NK-92 treated with Interleukin-12 subunit alpha and Interleukin-12 subunit beta, amount 100 ng/mL, for 24 hours (cell line): Measurements from ENCODE around the gene CRYGS.
A peak's percentile ranks its signal among the peaks of the same experiment; 100 is the strongest.
"Not testable (repeated sequence)": the region's sequence is repeated elsewhere in the genome, so short reads cannot be mapped to it uniquely, and the experiment has no call there.

Source experiments
- DNase-seq: peaks from one replicate; lab custom pipeline; 2025; lab: John Stamatoyannopoulos, UW

Gene CRYGS

DNA sequence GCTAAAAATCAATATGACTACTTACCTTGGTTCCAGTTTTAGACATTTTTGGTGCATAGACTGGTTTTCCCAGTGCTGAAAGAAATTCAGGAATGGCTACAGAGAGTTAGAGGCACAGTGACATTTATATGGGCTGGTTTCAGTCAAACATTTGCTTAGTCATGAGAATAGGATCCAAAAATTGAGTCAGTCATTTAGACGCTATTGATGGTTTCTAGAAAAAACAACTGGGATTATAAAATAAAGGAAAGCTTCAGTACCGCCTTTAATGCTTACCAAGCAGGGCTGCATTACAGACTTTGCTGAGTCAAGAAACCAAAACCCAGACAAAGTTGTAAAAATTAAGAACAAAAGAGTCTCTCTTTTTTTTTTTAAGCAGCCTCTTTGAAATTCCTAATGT is at the start of gene CRYGS:
TSS of gene CRYGS (minus strand) at position 100 of the 400 bp plus-strand sequence. CDS start at position 46, 54 bp downstream.
- no peak for DNase-seq

DNA sequence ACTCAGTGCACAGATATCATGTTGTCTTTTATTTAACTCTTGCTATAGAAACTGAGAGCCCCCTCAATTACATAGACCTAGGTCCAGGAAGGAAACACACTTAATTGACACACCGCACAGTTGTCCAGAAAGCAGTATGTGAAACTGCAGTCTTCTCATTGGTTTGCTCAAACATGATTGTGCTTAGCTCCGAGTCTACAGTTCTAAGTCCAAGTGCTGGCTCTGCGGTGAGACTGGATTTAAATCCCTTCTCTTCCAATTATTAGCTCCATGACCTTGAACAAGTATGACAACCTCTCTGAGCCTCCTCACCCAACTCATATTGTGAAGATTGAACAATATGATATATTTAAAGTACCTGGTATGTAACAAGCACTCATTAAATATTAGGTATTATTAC is 49.7 kb upstream of the CRYGS start:
- DNase-seq = no peak

GRCh38 chr3:186592682-186593081 is 48.5 kb upstream of the CRYGS start:
- DNase-seq = no peak

- no peak for DNase-seq
Observed at GRCh38 chr3:186590580-186591295, 46.6 kb upstream of the CRYGS start.

- DNase-seq = no peak
Observed at GRCh38 chr3:186589856-186590579, 45.8 kb upstream of the CRYGS start.

GRCh38 chr3:186589121-186589520 is 44.9 kb upstream of the CRYGS start:
- DNase-seq = no peak

GRCh38 chr3:186588632-186589031 is 44.5 kb upstream of the CRYGS start:
- no peak for DNase-seq

GRCh38 chr3:186587183-186587582 is 43.0 kb upstream of the CRYGS start:
- no peak for DNase-seq

GRCh38 chr3:186586245-186586644 is 42.1 kb upstream of the CRYGS start:
- not testable (repeated sequence) for DNase-seq

GRCh38 chr3:186583831-186584230 is 39.7 kb upstream of the CRYGS start:
- DNase-seq = no peak

DNA sequence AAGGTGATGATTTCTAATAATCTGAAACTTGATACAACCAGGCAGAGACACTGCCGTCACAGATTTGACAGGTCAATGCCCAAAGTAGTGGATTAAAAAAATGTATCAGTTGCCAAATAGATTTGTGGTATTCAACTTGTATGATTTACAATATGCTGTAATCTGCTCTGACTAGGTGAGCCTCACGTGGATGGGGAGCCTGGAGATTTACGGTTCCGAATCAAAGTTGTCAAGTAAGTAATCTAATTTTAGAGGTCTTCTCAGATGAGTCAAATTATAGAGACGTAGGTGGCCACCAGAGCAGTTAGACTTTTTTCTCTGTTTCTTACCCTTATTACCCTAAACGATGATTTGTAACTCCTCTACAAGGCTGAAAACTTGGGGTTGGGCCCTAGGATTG is 38.4 kb upstream of the CRYGS start:
- DNase-seq = no peak

DNA sequence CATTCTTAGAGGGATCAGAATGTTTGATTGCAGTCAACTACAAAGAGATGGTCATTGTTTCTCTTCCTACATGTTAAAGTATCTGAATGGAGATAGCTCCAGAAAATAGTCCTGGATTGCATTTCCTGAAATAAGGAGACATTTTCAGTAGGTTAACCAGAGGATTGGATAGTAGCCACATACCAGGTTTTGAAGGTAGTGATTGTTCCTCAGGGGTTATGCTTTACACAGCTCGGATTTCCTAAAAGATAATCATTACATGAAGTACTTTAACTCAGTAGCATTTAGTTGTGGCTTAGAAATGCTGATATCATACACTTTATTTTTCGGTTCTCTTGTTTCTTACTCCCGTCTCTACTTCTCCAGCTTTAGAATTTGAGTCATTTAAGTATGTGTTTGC is 36.6 kb upstream of the CRYGS start:
- no peak for DNase-seq

GRCh38 chr3:186577521-186577920 is 33.3 kb upstream of the CRYGS start:
- DNase-seq = no peak

DNA sequence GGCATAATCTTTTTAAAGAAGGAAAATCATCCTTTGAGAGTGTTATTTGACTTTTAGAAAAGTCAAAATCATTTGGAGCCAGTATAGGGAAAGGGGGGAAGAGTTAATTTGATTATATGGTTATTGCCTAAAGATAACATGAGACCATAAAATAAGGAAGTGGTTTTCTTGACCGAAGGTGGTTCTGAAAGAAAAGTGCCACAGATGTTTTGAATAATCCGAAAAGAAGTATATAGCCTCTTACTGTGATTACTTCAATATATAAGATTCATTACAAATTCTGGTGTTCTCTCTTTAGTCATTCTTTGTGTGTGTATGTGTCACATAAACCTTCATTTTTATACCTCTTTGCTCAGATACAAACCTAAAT is 27.4 kb upstream of the CRYGS start:
- no peak for DNase-seq

DNA sequence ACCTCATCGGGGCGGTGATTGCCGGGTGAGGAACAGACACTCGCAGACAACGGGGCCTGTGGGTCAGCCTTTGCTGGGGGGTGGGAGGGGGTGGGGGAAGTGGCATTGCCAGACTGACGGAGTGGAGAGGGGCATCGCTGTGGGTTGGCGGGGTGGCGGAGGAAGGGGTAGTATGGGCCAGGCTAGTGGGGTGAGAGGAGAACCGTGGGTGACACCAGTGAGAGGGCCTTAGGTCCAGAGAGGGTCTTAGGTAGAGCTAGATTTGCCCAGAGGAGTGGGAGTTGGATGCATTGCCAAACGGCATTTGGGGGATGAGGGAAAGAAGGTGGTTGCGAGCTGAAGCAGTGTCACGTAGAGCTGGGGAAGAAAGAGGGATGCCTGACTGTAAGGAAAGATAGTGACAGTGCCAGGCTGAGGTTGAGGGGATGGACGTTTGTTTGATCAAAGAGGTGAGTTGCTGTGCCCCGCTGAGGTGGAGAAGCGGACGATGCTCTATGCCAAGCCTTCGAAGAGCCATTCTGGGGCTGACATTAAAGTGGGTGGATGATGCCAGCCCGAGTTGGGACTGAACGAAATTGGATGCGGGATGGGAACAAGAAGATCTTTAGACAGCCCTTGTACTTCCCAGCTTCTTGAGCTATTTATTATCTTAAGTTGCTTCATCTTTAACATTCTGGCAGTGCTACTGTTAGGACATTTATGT is 26.9 kb upstream of the CRYGS start:
- DNase-seq = no peak

GRCh38 chr3:186570096-186570940 is 26.1 kb upstream of the CRYGS start, which contains the start of gene DNAJB11:
Gene DNAJB11 (plus strand): TSS chr3:186570720. CDS start chr3:186570898, 178 bp downstream.
- peak; percentile 100 for DNase-seq

GRCh38 chr3:186569779-186570095 is 25.6 kb upstream of the CRYGS start:
- no peak for DNase-seq

DNA sequence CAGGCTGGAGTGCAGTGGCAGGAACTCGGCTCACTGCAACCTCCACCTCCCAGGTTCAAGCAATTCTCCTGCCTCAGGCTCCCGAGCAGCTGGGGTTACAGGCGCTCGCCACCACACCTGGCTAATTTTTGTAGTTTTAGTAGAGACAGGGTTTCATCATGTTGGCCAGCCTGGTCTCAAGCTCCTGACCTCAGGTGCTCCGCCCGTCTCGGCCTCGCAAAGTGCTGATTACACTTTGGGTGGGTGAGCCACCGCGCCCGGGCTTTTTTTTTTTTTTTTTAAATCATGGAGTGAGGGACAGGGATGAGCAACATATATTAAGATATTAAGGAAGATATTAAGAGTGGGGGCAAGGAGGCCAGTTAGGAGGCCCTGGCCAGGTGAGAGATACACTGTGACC is 25.2 kb upstream of the CRYGS start:
- not testable (repeated sequence) for DNase-seq

- DNase-seq = peak; percentile 90
Observed at GRCh38 chr3:186567072-186567921, 23.1 kb upstream of the CRYGS start, which contains the start of gene TBCCD1. Gene TBCCD1 (minus strand): TSS chr3:186567339. CDS start chr3:186564329, 3,010 bp downstream.

DNA sequence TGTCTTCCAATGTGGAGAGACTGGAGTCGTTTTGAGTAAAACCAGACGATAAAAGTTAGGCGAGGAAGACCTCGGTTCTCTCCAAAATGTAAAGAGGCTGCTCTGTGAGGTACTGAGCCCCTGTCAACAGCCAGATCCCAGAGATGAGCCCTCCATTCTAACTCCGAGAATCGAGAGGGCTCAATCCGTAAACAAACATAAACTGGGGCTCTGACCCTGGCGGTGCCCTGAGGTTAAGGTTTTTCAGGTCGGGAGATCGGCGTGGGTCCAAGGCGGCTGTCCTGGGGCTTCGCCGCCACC is 22.5 kb upstream of the CRYGS start:
- no peak for DNase-seq

DNA sequence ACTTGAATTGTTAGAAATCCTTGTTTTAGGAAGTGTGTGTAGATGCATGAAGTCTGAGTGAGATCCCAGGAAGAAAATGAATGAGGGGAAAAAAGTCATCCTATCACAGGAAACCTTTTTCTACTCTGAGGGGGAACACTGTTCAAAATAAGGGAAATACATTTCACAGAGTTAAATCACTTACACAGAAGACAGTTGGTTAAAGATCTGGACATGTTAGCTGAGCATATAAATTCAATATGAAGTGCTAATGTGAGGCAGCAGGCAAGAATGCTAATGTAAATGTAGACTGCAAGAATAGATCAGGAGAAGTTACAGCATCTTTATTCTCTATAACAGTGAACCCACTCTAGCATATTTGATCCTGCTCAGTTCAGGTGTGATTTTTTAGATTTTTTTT is 20.4 kb upstream of the CRYGS start:
- no peak for DNase-seq
